GM18526 (cell line): ENCODE measurements around the gene NRSN2.

Source experiments
- POLR2A ChIP-seq: IDR thresholded peaks from 3 replicates; pipeline ENCODE4 v1.6.1; 2011; ENCODE audit not compliant: insufficient read length; ENCODE audit errors: extremely low read depth

Gene NRSN2

GRCh38 chr20:346640-347316 lies at the start of gene NRSN2:
TSS of gene NRSN2 (plus strand) at chr20:347111. CDS start at chr20:349644, 2,533 bp downstream.
- TF ChIP-seq POLR2A = peak; percentile 40

GRCh38 chr20:297925-298775 lies 48.8 kb upstream of the NRSN2 start:
- peak; percentile 41 for TF ChIP-seq POLR2A

- no peak for TF ChIP-seq POLR2A
Observed at GRCh38 chr20:298776-299391, 48.0 kb upstream of the NRSN2 start.

GRCh38 chr20:300345-300990 lies 46.4 kb upstream of the NRSN2 start:
- no peak for TF ChIP-seq POLR2A

GRCh38 chr20:301886-302848 lies 44.7 kb upstream of the NRSN2 start:
- TF ChIP-seq POLR2A = no peak

- no peak for TF ChIP-seq POLR2A
Observed at GRCh38 chr20:305745-306144, 41.2 kb upstream of the NRSN2 start.

- no peak for TF ChIP-seq POLR2A
Observed at GRCh38 chr20:308427-309038, 38.4 kb upstream of the NRSN2 start.

GRCh38 chr20:309306-309840 lies 37.5 kb upstream of the NRSN2 start:
- TF ChIP-seq POLR2A = no peak

- no peak for TF ChIP-seq POLR2A
Observed at GRCh38 chr20:309841-310644, 36.9 kb upstream of the NRSN2 start.

GRCh38 chr20:310645-311044 lies 36.3 kb upstream of the NRSN2 start:
- no peak for TF ChIP-seq POLR2A

- no peak for TF ChIP-seq POLR2A
Observed at GRCh38 chr20:311609-312008, 35.3 kb upstream of the NRSN2 start.

GRCh38 chr20:312067-312466 lies 34.8 kb upstream of the NRSN2 start:
- TF ChIP-seq POLR2A = no peak

GRCh38 chr20:312866-313265 lies 34.0 kb upstream of the NRSN2 start:
- TF ChIP-seq POLR2A = no peak
